Epidermal melanocyte (primary cell): ENCODE data around the gene KLC1.
A peak's percentile ranks its signal among the peaks of the same experiment; 100 is the strongest.
"Not testable (repeated sequence)": the region's sequence is repeated elsewhere in the genome, so short reads cannot be mapped to it uniquely, and the experiment has no call there.

Experiments used
- DNase-seq: peaks from one replicate; pipeline ENCODE4 v3.0.0; 2011; ENCODE audit warnings: low spot score; ENCODE audit not compliant: insufficient read length

The KLC1 gene

GRCh38 chr14:103688906-103689902 lies 60.2 kb downstream of the KLC1 start:
- peak; percentile 46 for DNase-seq

- DNase-seq, result no peak
Observed at GRCh38 chr14:103690332-103690731, 61.3 kb downstream of the KLC1 start.

- not testable (repeated sequence) for DNase-seq
Observed at GRCh38 chr14:103691655-103692054, 62.6 kb downstream of the KLC1 start.

GRCh38 chr14:103692159-103692558 lies 63.1 kb downstream of the KLC1 start:
- no peak for DNase-seq

GRCh38 chr14:103692871-103693270 lies 63.9 kb downstream of the KLC1 start:
- DNase-seq, result no peak

GRCh38 chr14:103693515-103693914 lies 64.5 kb downstream of the KLC1 start:
- no peak for DNase-seq

- DNase-seq, result no peak
Observed at GRCh38 chr14:103694572-103695026, 65.6 kb downstream of the KLC1 start.

- DNase-seq, result no peak
Observed at GRCh38 chr14:103695296-103696069, 66.5 kb downstream of the KLC1 start.

- no peak for DNase-seq
Observed at GRCh38 chr14:103696070-103696402, 67.0 kb downstream of the KLC1 start.

- no peak for DNase-seq
Observed at GRCh38 chr14:103696466-103697071, 67.6 kb downstream of the KLC1 start.

GRCh38 chr14:103697206-103697602 lies 68.2 kb downstream of the KLC1 start:
- no peak for DNase-seq

- DNase-seq, result no peak
Observed at GRCh38 chr14:103697603-103698379, 68.8 kb downstream of the KLC1 start.

- no peak for DNase-seq
Observed at GRCh38 chr14:103698380-103699260, 69.6 kb downstream of the KLC1 start.

- no peak for DNase-seq
Observed at GRCh38 chr14:103699261-103699661, 70.2 kb downstream of the KLC1 start.

- no peak for DNase-seq
Observed at GRCh38 chr14:103699901-103700752, 71.1 kb downstream of the KLC1 start.

GRCh38 chr14:103700753-103701490 lies 71.9 kb downstream of the KLC1 start:
- no peak for DNase-seq

- DNase-seq, result no peak
Observed at GRCh38 chr14:103702095-103702494, 73.1 kb downstream of the KLC1 start.
